ENCODE results near the gene TTBK2. TPM values are rescaled to one million over a fixed set of nuclear protein-coding genes. Genes with fewer than 3 reads are reported as not detected.

The TTBK2 gene
- total RNA-seq, 2 donors from 2014 or later: 6.5 to 22.1 TPM

- no peak overlapping the region for H3K27ac ChIP-seq
- H3K36me3 ChIP-seq (replicated peaks in 1 of 2; ENCODE audit: insufficient read depth in 1 of 2, low read depth in 2 of 2): no peaks in the 10 kb centered on the region
- ATAC-seq (no peak), DNase-seq (no peak)
- no peak for TF ChIP-seq CTCF (IDR thresholded peaks at IDR 0.05)
- TF ChIP-seq POLR2A (IDR thresholded peaks at IDR 0.05): no peak
- H3K4me1 ChIP-seq: no peaks in the 10 kb centered on the region
- 90 to 92% methylated on average over 1 of the region's 1 CpG for WGBS, 2 donors
- peaks cover 0 to 8% (median 0%) of the 10 kb centered on the region in 3 donors for H3K9me3 ChIP-seq
- H3K27me3 ChIP-seq: no peaks in the 10 kb centered on the region
- intact Hi-C loops (cut with DNase I): no loop called here
- H3K4me3 ChIP-seq: no peak overlapping the region
Measured at GRCh38 chr15:42760759-42761158, 159.8 kb downstream of the TTBK2 start.

GRCh38 chr15:42759093-42759492 lies 161.5 kb downstream of the TTBK2 start:
- TF ChIP-seq POLR2A (IDR thresholded peaks at IDR 0.05): no peak
- TF ChIP-seq CTCF (IDR thresholded peaks at IDR 0.05): no peak
- no peak overlapping the region for H3K4me3 ChIP-seq
- DNase-seq: no peak
- H3K36me3 ChIP-seq (replicated peaks in 1 of 2; ENCODE audit: insufficient read depth in 1 of 2, low read depth in 2 of 2): no peaks in the 10 kb centered on the region
- no peak for ATAC-seq
- H3K4me1 ChIP-seq: no peaks in the 10 kb centered on the region
- 100% methylated on average over 2 of the region's 2 CpGs; no CpG with 5 or more reads in 1 of the 2 donors for WGBS, 2 donors
- H3K27ac ChIP-seq: no peak overlapping the region
- intact Hi-C loops (cut with DNase I): no loop called here
- H3K9me3 ChIP-seq: peaks cover 0 to 8% (median 0%) of the 10 kb centered on the region in 3 donors
- no peaks in the 10 kb centered on the region for H3K27me3 ChIP-seq

GRCh38 chr15:42750306-42750705 lies 170.3 kb downstream of the TTBK2 start:
- intact Hi-C loops (cut with DNase I): no loop called here
- ATAC-seq: no peak

GRCh38 chr15:42749266-42749665 lies 171.3 kb downstream of the TTBK2 start:
- Histone ChIP-seq H3K36me3 (replicated peaks in 1 of 2; ENCODE audit: insufficient read depth in 1 of 2, low read depth in 2 of 2) (no peaks in the 10 kb centered on the region), H3K4me3 (no peak overlapping the region), H3K4me1 (no peaks in the 10 kb centered on the region), H3K9me3 (no peaks in the 10 kb centered on the region), H3K27ac (no peak overlapping the region), H3K27me3 (no peaks in the 10 kb centered on the region)
- DNase-seq (no peak), ATAC-seq (no peak)
- intact Hi-C loops (cut with DNase I): no loop called here
- TF ChIP-seq CTCF (IDR thresholded peaks at IDR 0.05) (no peak), POLR2A (IDR thresholded peaks at IDR 0.05) (no peak)
- WGBS, 2 donors: 100% methylated on average over 1 of the region's 1 CpG

More at GRCh38 chr15:42750306-42750705, 170.3 kb downstream of the TTBK2 start:
- Histone ChIP-seq H3K9me3 (no peaks in the 10 kb centered on the region), H3K4me1 (no peaks in the 10 kb centered on the region), H3K4me3 (no peak overlapping the region), H3K36me3 (replicated peaks in 1 of 2; ENCODE audit: insufficient read depth in 1 of 2, low read depth in 2 of 2) (no peaks in the 10 kb centered on the region), H3K27ac (no peak overlapping the region), H3K27me3 (no peaks in the 10 kb centered on the region)
- no peak for DNase-seq
- TF ChIP-seq CTCF (IDR thresholded peaks at IDR 0.05) (no peak), POLR2A (IDR thresholded peaks at IDR 0.05) (no peak)
- WGBS, 2 donors: 95% methylated on average over 2 of the region's 2 CpGs

- Histone ChIP-seq H3K9me3 (no peaks in the 10 kb centered on the region), H3K4me1 (no peaks in the 10 kb centered on the region), H3K36me3 (replicated peaks in 1 of 2; ENCODE audit: insufficient read depth in 1 of 2, low read depth in 2 of 2) (no peaks in the 10 kb centered on the region), H3K27me3 (no peaks in the 10 kb centered on the region), H3K4me3 (no peak overlapping the region), H3K27ac (no peak overlapping the region)
- 86 to 89% methylated on average over 1 of the region's 1 CpG for WGBS, 2 donors
- DNase-seq (no peak), ATAC-seq (no peak)
- TF ChIP-seq CTCF (IDR thresholded peaks at IDR 0.05): no peak
- TF ChIP-seq POLR2A (IDR thresholded peaks at IDR 0.05): no peak
- intact Hi-C loops (cut with DNase I): no loop called here
Measured at GRCh38 chr15:42744195-42744594, 176.4 kb downstream of the TTBK2 start.

All from body of pancreas (tissue), 4 donors.